Endothelial cell of umbilical vein (primary cell): Measurements from ENCODE around the gene CPNE2.

ENCODE experiments used
- CTCF ChIP-seq, 2 donors: IDR thresholded peaks; 1 replicate in 1 of 2; 2 replicates in 1 of 2; pipeline ENCODE4 v1.5.1; 2011; ENCODE audit warnings: low read length in 2 of 2, mild to moderate bottlenecking in 2 of 2, moderate library complexity in 2 of 2, control low read depth in 1 of 2, inconsistent platforms in 1 of 2, low read depth in 1 of 2; ENCODE audit not compliant: insufficient read depth in 1 of 2; ENCODE audit errors: extremely low read depth in 1 of 2
- MAX ChIP-seq: IDR thresholded peaks from 2 replicates; pipeline ENCODE4 v1.6.1; 2011; ENCODE audit not compliant: insufficient read depth, insufficient read length

GRCh38 chr16:57148481-57148880, 56.1 kb downstream of the CPNE2 start:
- TF ChIP-seq MAX (no peak), CTCF (IDR thresholded peaks at IDR 0.05; ENCODE audit: extremely low read depth in 1 of 2, insufficient read depth in 1 of 2, low read depth in 1 of 2, low read length in 2 of 2) (no peak)
